GM18511 (cell line): ENCODE measurements around the gene CLCNKB.
"Not testable (repeated sequence)": the region's sequence is repeated elsewhere in the genome, so short reads cannot be mapped to it uniquely, and the experiment has no call there.

Source experiments
- ATAC-seq: cut with Tn5 transposase; IDR thresholded peaks from one replicate; pipeline ENCODE4 v1.9.1; 2021; ENCODE audit warnings: mild to moderate bottlenecking, moderate library complexity; ENCODE audit not compliant: unreplicated experiment

The CLCNKB gene

GRCh38 chr1:16029288-16029687 lies 14.3 kb upstream of the CLCNKB start:
- ATAC-seq, result no peak

GRCh38 chr1:16031551-16031950 lies 12.0 kb upstream of the CLCNKB start:
- no peak for ATAC-seq

GRCh38 chr1:16032388-16033102 lies 11.0 kb upstream of the CLCNKB start:
- no peak for ATAC-seq

- ATAC-seq, result not testable (repeated sequence)
These were observed 10.4 kb upstream of the CLCNKB start for GRCh38 chr1:16033103-16033632.

- ATAC-seq, result not testable (repeated sequence)
These were observed 7.1 kb upstream of the CLCNKB start for GRCh38 chr1:16036461-16036860.

GRCh38 chr1:16038620-16038912 lies 5.0 kb upstream of the CLCNKB start:
- no peak for ATAC-seq

- ATAC-seq, result not testable (repeated sequence)
These were observed 3.7 kb upstream of the CLCNKB start for GRCh38 chr1:16039871-16040270.

GRCh38 chr1:16041200-16041599 lies 2.4 kb upstream of the CLCNKB start:
- ATAC-seq, result no peak

- no peak for ATAC-seq
These were observed 1.5 kb upstream of the CLCNKB start for GRCh38 chr1:16042096-16042495.

GRCh38 chr1:16042654-16043053 lies 928 bp upstream of the CLCNKB start:
- ATAC-seq, result not testable (repeated sequence)

- no peak for ATAC-seq
These were observed 368 bp downstream of the CLCNKB start for GRCh38 chr1:16043950-16044349.

GRCh38 chr1:16046842-16047241 lies 3.3 kb downstream of the CLCNKB start:
- no peak for ATAC-seq

GRCh38 chr1:16047791-16048475 lies 4.4 kb downstream of the CLCNKB start:
- no peak for ATAC-seq

- ATAC-seq, result no peak
These were observed 5.1 kb downstream of the CLCNKB start for GRCh38 chr1:16048573-16049189.

- no peak for ATAC-seq
These were observed 6.7 kb downstream of the CLCNKB start for GRCh38 chr1:16050328-16050727.

GRCh38 chr1:16051039-16051438 lies 7.5 kb downstream of the CLCNKB start:
- no peak for ATAC-seq

- ATAC-seq, result not testable (repeated sequence)
These were observed 8.4 kb downstream of the CLCNKB start for GRCh38 chr1:16051949-16052348.

GRCh38 chr1:16053781-16054502 lies 10.4 kb downstream of the CLCNKB start:
- no peak for ATAC-seq

GRCh38 chr1:16054598-16055540 lies 11.3 kb downstream of the CLCNKB start:
- ATAC-seq, result no peak
